Heart right ventricle (tissue), 16 donors: ENCODE results near the gene OR13G1. TPM values are rescaled to one million over a fixed set of nuclear protein-coding genes. Genes with fewer than 3 reads are reported as not detected.

Experiments
- ATAC-seq, 8 donors: fragments of 200-7000 bp; cut with Tn5 transposase; one replicate each; pipeline ENCODE4 v1.9.1; 2020; ENCODE audit warnings: mild to moderate bottlenecking in 8 of 8, moderate library complexity in 8 of 8, moderate number of reproducible peaks in 1 of 8
- DNase-seq, 2 donors: peaks; one replicate each; pipeline ENCODE4 v3.0.0-alpha.2; 2020
- H3K27ac ChIP-seq, 10 donors: fragments of 200-600 bp; sonication (generic) in 2 of 10; one replicate each; pipeline versions ENCODE4 v1.5.0 to v1.8.0; 2020 to 2022; ENCODE audit warnings: mild to moderate bottlenecking in 3 of 10
- H3K27me3 ChIP-seq, 7 donors: fragments of 200-600 bp; one replicate each; pipeline ENCODE4 v1.8.0; 2021 to 2022; ENCODE audit warnings: mild to moderate bottlenecking in 2 of 7
- H3K36me3 ChIP-seq, 9 donors: fragments of 200-600 bp; sonication (generic) in 1 of 9; one replicate each; pipeline versions ENCODE4 v1.5.0 to v1.8.0; 2020 to 2022; ENCODE audit warnings: mild to moderate bottlenecking in 2 of 9
- H3K4me1 ChIP-seq, 9 donors: fragments of 200-600 bp; sonication (generic) in 1 of 9; one replicate each; pipeline versions ENCODE4 v1.5.0 to v1.8.0; 2020 to 2022; ENCODE audit warnings: mild to moderate bottlenecking in 4 of 9
- H3K4me3 ChIP-seq, 10 donors: fragments of 200-600 bp; sonication (generic) in 2 of 10; one replicate each; pipeline versions ENCODE4 v1.5.0 to v1.8.0; 2020 to 2022; ENCODE audit warnings: mild to moderate bottlenecking in 7 of 10, moderate library complexity in 2 of 10
- H3K9me3 ChIP-seq, 11 donors: fragments of 200-600 bp in 10 of 11; sonication (generic) in 2 of 11; one replicate each; pipeline versions ENCODE4 v1.5.0 to v1.8.0; 2013 to 2022; ENCODE audit warnings: mild to moderate bottlenecking in 2 of 11, control low read depth in 1 of 11, moderate library complexity in 1 of 11
- CTCF ChIP-seq, 9 donors: fragments of 200-600 bp; sonication (generic) in 2 of 9; IDR thresholded peaks; one replicate each; pipeline versions ENCODE4 v1.5.0 to v1.8.0; 2021 to 2022; ENCODE audit warnings: antibody characterized with exemption in 9 of 9, mild to moderate bottlenecking in 5 of 9, moderate library complexity in 1 of 9
- WGBS, 2 donors: extraction: QIAGEN DNeasy Blood & Tissue Kit; methylation state at CpG; one replicate each; pipeline ENCODE4 v1.1.7; 2013; ENCODE audit warnings: inconsistent platforms in 1 of 2; 5-methylcytosine and 5-hydroxymethylcytosine counted together
- intact Hi-C, 10 donors: fragments of 100-400 bp; cut with DNase I; formaldehyde crosslinking; loops; one replicate each; pipeline versions ENCODE4 v1.11.1 to v1.14.2; 2022
- polyA plus RNA-seq, 2 donors: library from polyadenylated mRNA; stranded (reverse); fragments of 200-250 nt; gene quantifications; one replicate each; pipeline ENCODE4 v1.2.3, GENCODE V29; 2013
- total RNA-seq, 10 donors: library from RNA; stranded (reverse); fragmentation: NEBNext Ultra II Directional in 3 of 10; extraction: Animal tissue kit (Norgen Biotek cat#: 25700) in 3 of 10; gene quantifications; one replicate each; pipeline versions ENCODE4 v1.2.1 to v1.2.4, GENCODE V29; 2021 to 2023
- donor health status: Arrhythmogenic right ventricular cardiomyopathy.
- donor health status: ischemic (EF 13 %, LVEDD 7.1; RV severe dilation, severe dysfunction).
- donor health status: healthy with polysubstance abuse.
- donor health status: DM: no; HTN: yes; CAD: no.
- donor health status: DM: no; HTN: no; CAD: no.
- donor health status: ischemic (EF 25% LVEDD 6.9; RV normal size, moderate dysfunction).
- donor health status: ischemic (EF 25% LVEDD 5.7; RV mildly dilated, moderate dysfunction).
- donor health status: healthy.
- donor health status: DM: yes; HTN: yes; CAD: no.
- donor health status: Ischemic cardiomyopathy.
- donor health status: ischemic (EF 35%, LVEDD 5.7; RV mildly dilated, moderate dysfunction).
- donor health status: nonischemic (EF 11% LVEDD 7.7; RV severe dilation, severe dysfunction).
- donor health status: DM: yes; HTN: yes; CAD: no.
- donor health status: PGD.
- donor health status: ischemic (EF 29% LVEDD 5.4; RV normal size, mild dysfunction).
- donor health status: nonischemic (EF 23%, LVEDD 6.1; RV moderate dilation, normal function).

OR13G1 gene
- total and polyA plus RNA-seq, 12 donors = not detected

- no peak for TF ChIP-seq CTCF (IDR thresholded peaks at IDR 0.05)
- H3K27me3 ChIP-seq = peaks cover 0 to 21% (median 17%) of the 10 kb centered on the region in 7 donors
- no peaks in the 10 kb centered on the region for H3K4me1 ChIP-seq
- intact Hi-C loops = no loop called here
- no peak overlapping the region for H3K27ac ChIP-seq
- no peaks in the 10 kb centered on the region for H3K36me3 ChIP-seq
- ATAC-seq (no peak), DNase-seq (no peak)
- no peaks in the 10 kb centered on the region for H3K9me3 ChIP-seq
- WGBS, 2 donors = 75 to 85% methylated on average over 4 to 5 of the region's 5 CpGs
- no peak overlapping the region for H3K4me3 ChIP-seq
Observed at GRCh38 chr1:247642742-247643141, 36.8 kb downstream of the OR13G1 start.

GRCh38 chr1:247639381-247639981 lies 40.1 kb downstream of the OR13G1 start:
- WGBS, 2 donors = 4 to 12% methylated on average over 55 of the region's 55 CpGs
- intact Hi-C loops = no loop called here
- peaks cover 0 to 21% (median 17%) of the 10 kb centered on the region in 7 donors for H3K27me3 ChIP-seq
- ATAC-seq (peak; percentile 63 to 89 (median 84)), DNase-seq (peak; percentile 41 to 46)
- no peak for TF ChIP-seq CTCF (IDR thresholded peaks at IDR 0.05)
- no peaks in the 10 kb centered on the region for H3K36me3 ChIP-seq
- H3K27ac ChIP-seq = peak overlapping the region in 1 of 10 donors; percentile 53
- H3K4me1 ChIP-seq = no peaks in the 10 kb centered on the region
- peak overlapping the region in 8 of 10 donors; percentile 21 to 52 (median 44) for H3K4me3 ChIP-seq
- H3K9me3 ChIP-seq = no peaks in the 10 kb centered on the region

GRCh38 chr1:247638781-247639180 lies 40.8 kb downstream of the OR13G1 start:
- no peaks in the 10 kb centered on the region for H3K36me3 ChIP-seq
- no peak for DNase-seq
- H3K4me1 ChIP-seq = no peaks in the 10 kb centered on the region
- no peak overlapping the region for H3K27ac ChIP-seq
- intact Hi-C loops = no loop called here
- peak overlapping the region in 4 of 10 donors; percentile 36 to 48 (median 46) for H3K4me3 ChIP-seq
- ATAC-seq = no peak
- no peak for TF ChIP-seq CTCF (IDR thresholded peaks at IDR 0.05)
- WGBS, 2 donors = 78 to 82% methylated on average over 6 of the region's 6 CpGs
- H3K27me3 ChIP-seq = peaks cover 0 to 21% (median 17%) of the 10 kb centered on the region in 7 donors
- no peaks in the 10 kb centered on the region for H3K9me3 ChIP-seq

- ATAC-seq (peak in 3 of 8 donors; percentile 34 to 45 (median 40)), DNase-seq (no peak)
- TF ChIP-seq CTCF (IDR thresholded peaks at IDR 0.05) = no peak
- Histone ChIP-seq H3K27me3 (peaks cover 0 to 21% (median 17%) of the 10 kb centered on the region in 7 donors), H3K27ac (no peak overlapping the region), H3K36me3 (no peaks in the 10 kb centered on the region), H3K4me3 (no peak overlapping the region), H3K9me3 (peaks cover 0 to 6% (median 0%) of the 10 kb centered on the region in 11 donors), H3K4me1 (no peaks in the 10 kb centered on the region)
- intact Hi-C loops = no loop called here
- WGBS, 2 donors = 56% methylated on average over 4 of the region's 4 CpGs
Observed at GRCh38 chr1:247638011-247638410, 41.5 kb downstream of the OR13G1 start.
